Measurements from ENCODE around the gene IL36RN.

Gene IL36RN

DNA sequence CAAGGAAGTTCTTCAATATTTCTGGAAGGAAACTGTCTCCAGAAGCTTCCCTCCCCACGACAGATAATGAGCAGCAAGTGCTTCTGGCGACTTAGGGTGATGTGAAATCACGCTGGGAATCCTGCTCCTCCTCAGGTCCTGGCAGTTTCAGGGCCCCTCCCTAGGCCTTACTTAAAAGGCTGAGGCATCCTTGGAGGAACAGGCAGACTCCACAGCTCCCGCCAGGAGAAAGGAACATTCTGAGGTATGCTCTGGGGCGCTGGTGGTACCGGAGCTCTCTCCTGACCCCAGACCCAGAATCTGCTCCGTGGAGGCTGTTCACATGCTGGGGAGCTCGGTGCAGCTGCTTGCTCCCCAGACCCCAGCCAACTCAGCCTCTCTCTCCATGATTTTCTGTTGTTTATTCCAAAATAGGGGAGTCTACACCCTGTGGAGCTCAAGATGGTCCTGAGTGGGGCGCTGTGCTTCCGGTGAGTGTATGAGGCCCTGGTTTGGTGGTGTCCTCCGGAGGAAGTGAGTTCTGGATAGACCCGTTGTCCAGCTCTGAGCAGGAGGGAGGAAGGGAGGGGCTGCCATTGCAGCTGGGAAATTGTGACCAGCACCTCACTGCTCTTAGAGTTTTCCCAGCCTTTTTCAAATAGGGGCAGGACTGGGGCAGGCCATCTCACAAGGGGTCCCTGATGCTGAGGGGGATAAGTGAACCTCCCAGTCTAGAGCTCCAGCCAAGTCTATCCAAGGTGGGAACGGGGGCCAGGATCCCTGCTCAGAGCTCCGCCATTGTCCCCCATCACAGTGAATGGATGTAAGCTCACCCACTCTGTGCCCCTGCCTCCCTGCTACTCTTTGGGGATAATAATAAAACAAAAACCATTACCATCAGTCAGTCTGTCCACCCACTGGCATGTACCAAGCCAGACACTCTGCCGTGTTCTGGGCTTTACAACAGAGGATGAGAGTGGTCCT, at the start of gene IL36RN:
IL36RN (plus strand) TSS at position 201 of the 963 bp plus-strand sequence; CDS start at position 442, 241 bp downstream.
- no peak for DNase-seq (ENCODE audit: low spot score)

DNA sequence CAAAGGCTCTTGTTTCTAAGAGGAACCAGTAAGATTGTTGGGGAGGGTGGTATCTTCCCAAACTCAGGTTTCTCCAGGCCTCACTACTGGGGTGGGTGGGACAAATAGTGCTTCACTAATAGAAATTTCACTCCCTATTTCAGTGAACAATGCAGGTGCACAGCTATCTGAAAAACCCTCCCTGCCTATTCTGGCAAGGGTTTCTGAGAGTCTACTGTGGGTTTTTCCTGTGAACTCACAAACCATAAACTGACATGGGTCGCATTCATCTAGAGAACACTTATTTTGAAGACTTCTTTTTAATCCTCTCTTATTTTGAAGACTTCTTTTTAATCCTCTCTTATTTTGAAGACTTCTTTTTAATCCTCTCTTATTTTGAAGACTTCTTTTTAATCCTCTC, 49.4 kb upstream of the IL36RN start:
- no peak for DNase-seq (ENCODE audit: low spot score)

DNA sequence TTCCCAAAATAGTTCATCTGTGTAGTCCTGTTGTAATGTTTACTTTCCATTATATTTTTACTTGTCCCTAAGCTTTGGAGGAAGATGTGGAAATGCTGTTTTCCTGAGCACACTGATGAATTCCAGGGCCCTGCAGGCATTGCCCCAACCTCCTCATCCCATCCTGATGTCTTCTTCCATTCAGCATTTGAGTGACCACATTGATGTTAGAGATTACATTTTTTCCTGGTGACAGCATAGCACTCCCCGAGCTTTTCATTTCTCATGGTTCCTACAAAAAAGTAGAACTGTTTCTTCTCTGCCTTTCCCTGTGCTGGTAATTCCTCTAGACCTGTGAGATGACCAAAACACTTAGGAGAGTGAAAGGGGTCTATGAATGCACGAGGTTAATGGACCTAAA, 48.9 kb upstream of the IL36RN start:
- peak; percentile 31 for DNase-seq (ENCODE audit: low spot score)

DNA sequence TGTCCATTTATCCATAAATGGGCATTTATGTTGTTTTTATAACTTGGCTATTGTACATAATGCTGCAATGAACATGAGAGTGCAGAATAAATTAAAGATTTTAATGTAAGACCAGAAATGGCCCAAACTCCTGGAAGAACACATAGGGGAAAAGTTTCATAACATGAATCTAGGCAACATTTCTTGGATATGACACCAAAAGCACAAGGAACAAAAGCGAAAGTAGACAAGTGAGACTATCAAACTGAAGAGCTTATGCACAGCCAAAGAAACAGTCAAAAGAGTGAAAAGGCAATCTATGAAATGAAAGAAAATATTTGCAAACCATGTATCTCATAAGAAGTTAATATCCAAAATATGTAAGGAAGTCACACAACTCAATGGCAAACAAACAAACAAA, 47.9 kb upstream of the IL36RN start:
- DNase-seq (ENCODE audit: low spot score) = no peak

DNA sequence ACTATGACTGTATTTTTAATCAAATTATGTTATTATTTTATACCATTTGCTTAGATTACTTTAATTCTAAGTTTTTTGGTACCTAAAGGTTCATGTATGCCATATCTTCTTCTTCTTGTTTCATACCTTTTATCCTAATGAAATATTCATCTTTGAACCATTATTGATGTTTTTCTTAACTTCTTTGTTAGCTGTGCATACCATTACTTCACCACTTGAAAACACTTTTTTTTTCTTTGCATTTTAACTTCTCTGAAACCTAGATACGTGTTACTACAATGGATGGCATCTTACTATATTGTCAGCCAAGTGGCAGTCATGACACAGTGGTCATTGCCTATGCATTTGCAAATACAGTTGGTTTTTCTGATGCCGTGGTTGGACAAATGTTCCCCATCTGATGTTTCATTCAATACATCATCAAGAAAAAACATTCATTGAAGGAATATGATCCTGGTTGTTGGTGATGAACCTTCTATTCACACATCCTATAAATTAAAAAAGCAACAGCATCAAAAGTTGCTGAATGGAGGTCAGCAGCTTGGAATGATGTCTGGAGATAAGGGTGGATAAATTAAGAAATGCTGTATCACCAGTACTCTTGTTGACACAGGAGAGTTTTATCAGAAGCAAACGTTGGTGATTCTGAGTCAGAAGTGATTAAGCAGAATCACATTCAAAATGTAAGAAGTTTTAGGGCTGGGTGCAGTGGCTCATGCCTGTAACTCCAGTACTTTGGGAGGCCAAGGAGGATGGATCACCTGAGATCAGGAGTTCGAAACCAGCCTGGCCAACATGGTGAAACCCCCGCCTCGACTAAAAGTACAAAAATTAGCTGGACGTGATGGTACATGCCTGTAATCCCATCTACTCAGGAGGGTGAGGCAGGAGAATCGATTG, 46.3 kb upstream of the IL36RN start:
- DNase-seq (ENCODE audit: low spot score) = no peak

DNA sequence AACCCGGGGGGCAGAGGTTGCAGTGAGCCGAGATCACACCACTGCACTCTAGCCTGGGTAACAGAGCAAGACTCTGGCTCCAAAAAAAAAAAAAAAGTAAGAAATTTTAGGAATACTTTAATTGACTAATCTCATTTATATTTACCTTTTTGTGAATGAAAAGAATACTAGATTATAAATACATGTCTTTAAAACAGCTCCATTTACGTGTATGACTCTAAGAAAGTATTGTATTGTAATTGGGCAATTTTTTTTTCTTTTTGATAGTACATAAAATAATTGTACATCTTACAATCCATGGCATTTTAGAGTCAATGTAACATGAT, 45.7 kb upstream of the IL36RN start:
- no peak for DNase-seq (ENCODE audit: low spot score)

DNA sequence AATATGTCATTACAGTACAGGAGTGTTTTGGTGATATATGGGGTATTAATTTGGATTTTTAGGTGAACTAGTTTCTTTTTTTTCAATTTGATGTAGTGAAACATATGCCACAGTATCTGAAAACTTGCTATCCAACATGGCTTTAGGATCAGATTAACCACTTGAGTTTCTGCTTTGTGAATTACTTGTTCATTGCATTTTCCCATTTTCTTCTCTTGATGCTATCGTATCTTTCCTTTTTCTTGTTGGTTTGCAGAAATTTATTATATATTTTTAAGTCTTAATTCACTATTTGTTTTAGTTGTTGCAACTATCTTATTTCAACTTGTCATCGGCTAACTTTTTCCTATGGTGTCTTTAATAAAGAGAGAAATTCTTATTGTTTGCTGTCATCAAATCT, 44.9 kb upstream of the IL36RN start:
- no peak for DNase-seq (ENCODE audit: low spot score)

DNA sequence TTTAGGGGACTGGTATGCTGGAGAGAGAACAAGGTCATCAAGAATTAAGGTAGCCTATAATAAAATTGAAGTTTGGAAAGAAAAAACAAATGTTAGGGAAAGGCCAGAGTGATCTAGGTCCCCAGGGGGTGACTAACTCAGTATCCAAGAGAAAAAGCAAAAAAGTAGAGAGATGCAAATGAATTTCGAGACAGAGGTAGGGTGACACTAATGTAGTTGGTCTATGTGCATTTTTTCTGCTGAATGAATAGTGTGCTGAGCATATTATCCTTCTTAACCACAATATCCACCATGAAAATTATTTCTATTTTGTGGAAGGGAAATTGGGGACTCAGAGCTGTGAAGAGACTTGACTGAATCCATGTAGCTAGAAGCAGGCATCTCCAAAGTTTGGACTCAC, 44.0 kb upstream of the IL36RN start:
- DNase-seq (ENCODE audit: low spot score) = no peak

DNA sequence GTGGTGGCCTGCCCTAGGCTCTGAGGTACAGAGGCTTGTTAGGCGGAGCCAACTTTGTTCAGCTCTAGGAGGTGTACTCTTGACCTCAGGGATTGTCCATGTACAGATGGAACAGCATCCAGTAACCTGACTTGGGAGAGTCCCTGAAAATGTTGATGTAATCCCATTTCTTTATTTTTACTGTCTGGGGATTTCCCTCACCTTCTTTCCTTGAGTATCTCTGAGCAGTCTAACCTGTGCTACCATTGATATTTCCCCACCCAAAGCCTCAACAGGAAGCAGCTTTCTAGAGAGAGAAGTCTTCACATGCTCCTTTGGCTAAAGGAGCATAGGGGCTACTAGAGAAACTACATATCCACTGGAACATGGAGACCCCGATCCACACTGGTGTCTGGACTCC, 43.3 kb upstream of the IL36RN start:
- DNase-seq (ENCODE audit: low spot score) = no peak

DNA sequence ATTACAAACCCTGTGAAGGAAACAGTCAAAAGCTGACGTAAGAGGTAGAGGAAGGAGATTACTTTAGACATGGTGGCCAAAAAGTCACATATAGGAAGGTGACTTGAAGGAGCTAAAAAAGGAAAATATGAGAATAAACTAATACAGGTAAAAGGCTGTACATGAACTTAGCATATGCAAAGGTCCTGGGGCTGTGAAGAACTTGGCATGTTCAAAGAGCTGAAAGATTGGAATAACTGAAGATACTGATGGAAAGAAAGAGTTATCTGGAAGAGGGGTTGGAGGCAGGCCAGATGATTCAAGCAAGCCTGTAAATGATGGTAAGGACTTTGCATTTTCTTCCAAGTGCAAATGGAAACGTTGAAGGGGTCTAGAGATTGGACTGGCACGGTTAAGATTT, 40.5 kb upstream of the IL36RN start:
- DNase-seq (ENCODE audit: low spot score) = no peak

DNA sequence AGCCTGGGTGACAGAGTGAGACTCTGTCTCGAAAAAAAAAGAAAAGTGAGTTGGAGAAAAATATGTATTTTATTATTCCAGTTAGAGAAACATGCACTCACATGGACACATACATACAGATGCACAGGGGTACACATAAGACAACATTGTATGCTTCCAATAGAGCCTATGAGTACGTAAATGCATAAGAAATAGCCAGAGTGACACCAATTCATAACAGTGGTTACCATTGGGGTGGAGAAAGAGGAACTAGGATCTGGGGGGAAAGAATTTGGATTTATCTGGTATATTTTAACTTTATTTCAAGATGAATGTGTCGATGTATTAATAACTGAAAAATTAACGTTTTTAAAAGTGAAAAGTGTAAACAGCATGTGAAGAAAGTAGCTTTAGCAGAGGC, 37.7 kb upstream of the IL36RN start:
- no peak for DNase-seq (ENCODE audit: low spot score)

DNA sequence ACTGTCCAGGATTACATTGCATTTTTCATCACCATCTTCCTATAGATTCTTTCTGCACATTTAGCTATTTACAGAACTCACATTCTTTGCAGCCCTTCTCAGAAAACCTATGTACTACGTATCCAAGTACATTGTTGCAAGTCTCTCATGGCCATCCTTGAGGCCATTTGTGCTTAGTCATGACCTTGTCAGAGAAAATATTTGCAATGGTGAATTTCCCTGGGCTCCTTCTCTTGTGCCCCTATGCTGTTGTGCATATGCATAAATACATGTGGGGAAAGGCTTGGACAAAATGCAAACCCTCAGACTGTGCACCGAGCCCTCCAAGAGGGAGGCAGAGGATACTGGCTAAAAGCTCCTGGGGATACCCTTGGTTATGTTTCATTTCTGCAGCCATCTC, 34.2 kb upstream of the IL36RN start:
- DNase-seq (ENCODE audit: low spot score) = no peak

DNA sequence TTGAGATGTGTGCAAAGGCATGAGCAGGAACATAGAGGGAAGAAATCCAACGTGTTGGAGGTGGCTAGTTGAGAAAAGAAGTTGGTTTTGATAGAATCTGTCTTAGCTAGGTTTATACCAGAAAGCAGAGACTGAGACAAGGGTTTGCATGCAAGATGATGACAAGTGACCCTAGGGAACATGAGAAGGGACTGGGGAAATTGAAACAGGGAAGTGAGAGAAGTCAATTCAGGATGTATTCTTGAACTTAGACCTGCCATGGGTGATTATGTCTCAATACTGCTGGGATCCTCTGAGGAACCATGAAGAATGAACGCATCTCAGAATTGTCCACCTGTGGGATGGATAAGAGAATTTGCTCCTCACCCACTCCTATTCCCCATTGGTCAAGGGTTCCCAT, 33.3 kb upstream of the IL36RN start:
- DNase-seq (ENCODE audit: low spot score) = no peak

DNA sequence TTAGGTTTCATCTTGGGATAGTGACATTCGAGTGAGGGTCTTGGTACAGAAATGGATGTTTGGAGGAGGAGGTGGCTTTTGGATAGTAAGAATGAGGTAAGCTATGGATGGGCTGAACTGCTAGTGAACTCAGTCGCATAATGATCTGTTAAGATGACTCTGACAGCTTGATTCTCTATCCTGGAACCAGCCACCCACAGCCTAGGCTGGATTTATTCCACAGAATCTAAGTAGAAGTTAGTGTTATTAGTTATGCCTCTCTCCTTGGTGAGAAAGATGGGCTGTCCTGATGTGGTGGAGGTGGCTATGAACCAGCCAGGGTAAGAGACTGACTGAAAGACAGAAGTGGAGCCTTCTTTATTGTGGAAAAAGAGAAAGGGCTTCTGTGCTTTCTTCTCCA, 31.3 kb upstream of the IL36RN start:
- no peak for DNase-seq (ENCODE audit: low spot score)

DNA sequence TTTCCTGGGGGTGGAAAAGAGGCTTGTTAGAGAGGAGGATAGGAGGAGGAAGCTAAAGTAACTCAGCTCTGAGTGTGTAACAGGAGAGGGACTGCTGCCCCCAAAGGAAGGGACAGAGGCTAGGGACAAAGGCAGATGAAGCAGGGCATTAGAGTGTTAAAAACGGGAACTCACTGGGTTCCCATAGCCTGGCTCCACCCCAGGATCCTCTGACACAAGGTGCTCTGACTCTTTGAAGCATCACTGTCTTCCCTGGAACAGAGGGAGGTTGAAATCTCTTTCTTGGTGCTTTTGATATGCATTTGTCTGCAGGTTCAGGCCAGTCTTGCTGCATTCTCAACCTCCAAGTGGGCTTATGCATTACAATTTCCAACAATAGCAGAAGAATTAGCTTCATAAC, 30.9 kb upstream of the IL36RN start:
- no peak for DNase-seq (ENCODE audit: low spot score)

DNA sequence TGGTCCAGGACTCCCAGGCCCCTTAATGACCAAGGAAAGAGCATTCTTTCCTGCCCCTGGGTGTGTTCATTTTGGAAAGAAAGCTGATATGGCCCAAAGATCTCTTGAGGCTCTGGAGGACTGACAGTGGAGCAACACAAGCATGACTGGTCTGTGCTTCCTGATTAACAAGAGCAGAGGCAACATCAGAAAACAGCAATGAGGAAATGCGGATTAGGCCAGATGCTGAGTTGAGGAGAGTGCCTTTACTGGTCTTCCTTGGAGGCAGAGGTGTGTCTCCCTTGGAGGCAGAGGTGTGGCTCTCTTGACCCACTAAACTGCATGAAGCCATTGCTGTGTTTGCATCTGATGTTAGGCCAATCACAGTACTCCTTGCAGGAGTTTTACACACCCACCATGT, 26.3 kb upstream of the IL36RN start:
- DNase-seq (ENCODE audit: low spot score) = no peak

DNA sequence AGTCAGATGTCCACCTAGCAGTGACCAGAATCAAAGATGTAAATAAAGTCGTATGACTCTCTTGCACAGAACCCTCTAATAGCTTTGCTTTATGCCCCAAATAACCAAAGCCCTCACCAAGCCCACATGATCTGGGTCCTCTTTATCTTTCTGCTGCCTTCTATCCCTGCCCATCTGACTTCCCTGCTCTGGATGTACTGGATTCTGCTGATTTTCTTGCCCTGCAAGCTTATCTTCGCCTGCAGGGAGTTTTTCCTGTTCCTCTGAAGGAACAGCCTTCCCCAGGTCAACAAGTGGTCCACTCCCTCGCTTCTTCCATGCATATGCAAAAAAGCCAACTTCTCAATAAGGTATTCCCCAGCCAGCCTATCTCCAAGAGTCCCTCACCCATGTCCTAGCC, 25.0 kb upstream of the IL36RN start:
- no peak for DNase-seq (ENCODE audit: low spot score)

DNA sequence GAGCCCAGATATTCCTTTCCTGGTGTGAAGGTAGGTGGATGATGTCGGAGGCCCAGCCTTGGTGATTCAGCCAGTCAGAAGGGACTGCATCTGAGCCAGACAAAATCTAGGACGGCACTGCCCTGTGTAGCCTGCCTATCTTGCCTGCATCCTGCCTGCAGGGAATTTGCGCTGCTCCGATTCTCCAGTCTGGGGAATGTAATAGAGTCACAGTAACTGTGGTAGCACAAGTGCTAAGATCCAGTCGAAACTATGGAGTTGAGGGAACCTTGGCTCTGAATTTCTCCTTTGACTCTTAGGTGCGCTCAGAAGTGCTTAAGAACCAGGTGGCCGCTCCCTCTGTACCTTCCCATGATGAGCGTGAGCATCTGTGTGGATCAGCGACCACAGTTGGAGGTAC, 22.2 kb upstream of the IL36RN start:
- no peak for DNase-seq (ENCODE audit: low spot score)

DNA sequence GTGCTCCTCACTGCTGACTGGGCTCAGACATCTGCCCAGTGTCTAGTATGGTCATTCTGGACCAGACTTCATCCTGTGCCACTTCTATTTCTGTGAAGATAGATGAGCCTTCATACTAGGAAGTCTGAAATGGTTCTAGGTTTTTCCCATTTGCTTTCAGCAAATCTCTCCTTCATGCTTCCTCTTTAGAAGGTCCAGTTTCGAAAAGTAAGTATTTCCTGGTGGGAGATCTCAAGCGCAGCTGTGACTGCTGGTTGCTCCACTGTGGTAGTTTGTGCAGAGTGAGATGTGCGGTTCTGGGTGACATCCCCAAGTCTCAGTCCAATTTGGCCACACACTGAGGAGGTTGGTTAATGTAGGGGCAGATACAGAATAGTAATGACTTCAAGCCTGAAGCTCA, 20.7 kb upstream of the IL36RN start:
- no peak for DNase-seq (ENCODE audit: low spot score)

DNA sequence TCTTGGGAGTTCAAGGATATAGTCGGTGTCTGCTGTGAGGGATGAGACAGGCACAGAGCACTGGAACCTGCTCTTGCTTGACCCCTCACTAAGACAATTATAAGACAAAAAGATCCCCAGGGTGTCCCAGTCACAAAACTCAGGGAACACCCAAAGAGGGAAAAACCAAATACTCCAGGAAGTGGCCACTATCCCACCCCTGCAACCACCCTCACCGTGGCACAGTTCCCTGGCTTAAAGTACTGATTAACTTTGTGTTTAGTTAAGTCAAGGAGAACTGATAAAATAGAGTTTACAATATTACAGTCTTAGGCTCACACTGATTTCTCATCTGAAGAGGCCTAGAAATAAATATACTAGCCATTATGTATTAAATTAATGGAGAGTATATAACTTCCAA, 19.8 kb upstream of the IL36RN start:
- no peak for DNase-seq (ENCODE audit: low spot score)

DNA sequence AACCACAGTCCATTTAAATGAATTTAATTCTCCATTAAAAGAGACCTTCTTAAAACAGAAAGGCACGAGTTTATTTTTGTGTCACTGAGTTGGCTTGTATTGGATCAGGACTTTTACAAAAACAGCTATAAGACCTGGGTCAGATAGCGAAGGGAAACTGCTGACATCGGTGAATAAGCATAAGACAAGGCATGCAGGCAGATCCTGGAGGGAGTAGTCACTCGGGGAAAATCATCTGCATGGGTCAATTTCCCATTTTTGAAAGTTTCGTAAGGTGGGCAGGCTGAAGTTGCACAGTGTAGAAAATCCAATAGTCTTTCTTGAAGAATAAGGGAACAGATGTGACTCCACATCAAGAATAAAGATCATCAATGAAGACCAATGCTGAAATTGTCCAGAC, 19.3 kb upstream of the IL36RN start:
- DNase-seq (ENCODE audit: low spot score) = no peak

DNA sequence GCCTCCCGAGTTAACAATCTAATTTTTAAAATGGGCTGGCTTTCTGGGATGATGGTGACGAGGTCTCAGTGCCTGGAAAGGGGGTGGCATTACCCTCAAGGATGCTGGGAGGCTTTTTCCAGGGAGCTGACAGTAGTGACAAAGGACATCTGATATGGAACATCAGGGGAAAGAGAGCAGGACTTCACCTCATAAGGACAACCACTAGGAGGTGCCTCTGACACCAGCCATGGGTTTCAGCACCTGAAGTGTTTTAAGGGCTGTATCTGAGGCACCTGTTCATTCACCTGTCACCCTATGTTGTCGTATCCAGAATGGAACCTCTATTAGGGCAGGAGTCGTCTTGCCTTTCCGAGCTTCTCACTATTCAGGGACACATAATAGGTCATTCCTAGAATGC, 17.1 kb upstream of the IL36RN start:
- DNase-seq (ENCODE audit: low spot score) = no peak

DNA sequence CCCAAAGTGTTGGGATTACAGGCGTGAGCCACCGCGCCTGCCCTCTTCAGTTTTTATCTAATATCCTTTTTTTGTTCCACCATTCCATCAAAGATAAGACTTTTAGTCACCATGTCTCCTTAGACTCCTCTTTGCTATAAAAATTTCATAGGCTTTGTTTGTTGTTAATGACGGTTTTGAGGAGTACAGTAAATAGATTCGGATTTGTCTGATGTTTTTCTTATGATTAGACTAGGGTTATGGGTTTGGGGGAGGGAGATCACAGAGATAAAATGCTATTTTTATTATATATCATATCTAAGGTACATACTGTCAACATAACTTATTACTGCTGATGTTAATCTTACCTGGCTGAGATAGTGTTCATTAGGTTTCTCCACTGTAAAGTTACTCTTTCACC, 12.5 kb upstream of the IL36RN start:
- no peak for DNase-seq (ENCODE audit: low spot score)

Data from GM03348 (cell line).